K562 (cell line): Measurements from ENCODE around the gene MBD3L4. TPM values are rescaled to one million over a fixed set of nuclear protein-coding genes. Genes with fewer than 3 reads are reported as not detected.
A peak's percentile ranks its signal among the peaks of the same experiment; 100 is the strongest.

ENCODE experiments used
- AFF1 ChIP-seq, 2 experiments: fragments of 450-650 bp; IDR thresholded peaks; 2 replicates each; pipeline ENCODE4 v1.6.1; 2018; ENCODE audit warnings: mild to moderate bottlenecking in 2 of 2, low read depth in 1 of 2; ENCODE audit not compliant: partially characterized antibody in 2 of 2
- ATF6 ChIP-seq: sonication (generic); formaldehyde crosslinking; IDR thresholded peaks from 2 replicates; pipeline ENCODE4 v1.4.0; 2020; ENCODE audit warnings: mild to moderate bottlenecking, missing genetic modification reagents
- CBFB ChIP-seq: sonication (generic); formaldehyde crosslinking; IDR thresholded peaks from 2 replicates; pipeline ENCODE4 v1.4.0; 2020; ENCODE audit warnings: mild to moderate bottlenecking, missing genetic modification reagents
- CREB5 ChIP-seq: fragments of 250-450 bp; sonication (Bioruptor Pico); IDR thresholded peaks from 2 replicates; pipeline ENCODE4 v1.5.0; 2020; ENCODE audit warnings: mild to moderate bottlenecking
- CREBBP ChIP-seq: IDR thresholded peaks from one replicate; pipeline ENCODE4 v1.6.1; 2012; ENCODE audit warnings: low read depth, mild to moderate bottlenecking, control low read depth, inconsistent platforms, low read length
- ETS2 ChIP-seq: IDR thresholded peaks from 2 replicates; pipeline ENCODE4 v1.6.1; 2016; ENCODE audit warnings: borderline replicate concordance, missing genetic modification characterization, mild to moderate bottlenecking, moderate library complexity, missing compliant biosample characterization; ENCODE audit not compliant: poor library complexity, severe bottlenecking
- FOXK2 ChIP-seq, 2 experiments: fragments of 450-650 bp; IDR thresholded peaks in 1 of 2; conservative IDR thresholded peaks in 1 of 2; 2 replicates each; pipeline ENCODE4 v1.6.1; 2016; ENCODE audit warnings: low read depth in 2 of 2, mild to moderate bottlenecking in 1 of 2
- GATA2 ChIP-seq: sonication (generic); formaldehyde crosslinking; IDR thresholded peaks from 2 replicates; pipeline ENCODE4 v1.4.0; 2020; ENCODE audit warnings: mild to moderate bottlenecking, missing genetic modification reagents
- GTF2E2 ChIP-seq: fragments of 200-800 bp; sonication (Bioruptor generic); IDR thresholded peaks from 2 replicates; pipeline ENCODE4 v1.6.1; 2016; ENCODE audit warnings: missing genetic modification characterization, missing compliant biosample characterization
- ILK ChIP-seq: fragments of 450-650 bp; IDR thresholded peaks from 2 replicates; pipeline ENCODE4 v1.6.1; 2016; ENCODE audit warnings: missing genetic modification characterization, low read depth, mild to moderate bottlenecking, missing compliant biosample characterization, moderate library complexity, borderline replicate concordance
- KDM1A ChIP-seq, 2 experiments: fragments of 450-650 bp; IDR thresholded peaks; 2 replicates each; pipeline ENCODE4 v1.6.1; 2016; ENCODE audit warnings: mild to moderate bottlenecking in 2 of 2
- MBD2 ChIP-seq: sonication (generic); IDR thresholded peaks from 2 replicates; pipeline ENCODE4 v1.6.1; 2016; ENCODE audit warnings: low read depth, borderline replicate concordance
- RFX1 ChIP-seq: fragments of 450-650 bp; IDR thresholded peaks from 2 replicates; pipeline ENCODE4 v1.6.1; 2016; ENCODE audit warnings: mild to moderate bottlenecking, moderate library complexity
- RFX7 ChIP-seq: fragments of 250-450 bp; sonication (Bioruptor Pico); IDR thresholded peaks from 2 replicates; pipeline ENCODE4 v1.5.1; 2021; ENCODE audit warnings: mild to moderate bottlenecking
- RHOXF2B ChIP-seq: fragments of 250-450 bp; sonication (Bioruptor Pico); conservative IDR thresholded peaks from 2 replicates; pipeline ENCODE4 v1.5.1; 2021
- SREBF1 ChIP-seq: fragments of 150-350 bp; IDR thresholded peaks from 2 replicates; pipeline ENCODE4 v1.6.1; 2014; ENCODE audit warnings: antibody characterized with exemption, low read depth, low read length, borderline replicate concordance
- ZNF445 ChIP-seq: fragments of 250-450 bp; sonication (Bioruptor Pico); IDR thresholded peaks from 2 replicates; pipeline ENCODE4 v1.4.0; 2020; ENCODE audit warnings: low read depth, mild to moderate bottlenecking, moderate library complexity
- polyA plus RNA-seq, 8 experiments: library from polyadenylated mRNA; depleted of rRNA in 4 of 8; stranded (reverse) in 5 of 8; unstranded in 3 of 8; fragments of >200 nt; fragmentation: Nextera tagmentation in 2 of 8; fragmentation: Illumina TruSeq in 1 of 8; extraction: Ambion mirVana in 2 of 8; extraction: Trizol in 1 of 8; gene quantifications; 2 replicates each; pipeline versions ENCODE4 v1.2.1 to v1.2.3, GENCODE V29; 2011 to 2014; ENCODE audit warnings: inconsistent platforms in 1 of 8, missing spikeins in 1 of 8
- total RNA-seq, 7 experiments: library from RNA; depleted of rRNA in 6 of 7; stranded (reverse); fragments of >200 nt in 6 of 7; fragmentation: Illumina TruSeq in 2 of 7; extraction: Trizol in 2 of 7; gene quantifications; 2 replicates each; pipeline versions ENCODE4 v1.2.1 to v1.2.3, GENCODE V29; 2011 to 2021; ENCODE audit warnings: low replicate concordance in 1 of 7

MBD3L4 gene
- total and polyA plus RNA-seq, 9 of the 15 experiments (the other 6 are each of a cell fraction or from before 2014, with no cell fraction given), result not detected

GRCh38 chr19:7083076-7083956 lies 43.3 kb upstream of the MBD3L4 start (continued):
- TF ChIP-seq SREBF1 (no peak), RFX1 (no peak), CREBBP (no peak), ZNF445 (peak; percentile 98), ETS2 (tag) (no peak), KDM1A (IDR thresholded peaks at IDR 0.05) (0 out of 4 replicates have a peak, but pooled peaks of 1 of the 2 experiments have one; percentile 28), CREB5 (CRISPR knock-in tag) (no peak), FOXK2 (conservative IDR thresholded peaks at IDR 0.05 in 1 of 2, IDR thresholded peaks at IDR 0.05 in 1 of 2; ENCODE audit: low read depth in 2 of 2) (no peak), CBFB (CRISPR knock-in tag) (no peak), RHOXF2B (CRISPR knock-in tag) (no peak), AFF1 (IDR thresholded peaks at IDR 0.05; ENCODE audit: low read depth in 1 of 2, partially characterized antibody in 2 of 2) (peak in 1 of 2 experiments; percentile 49), ILK (tag) (no peak), RFX7 (no peak), MBD2 (no peak), GATA2 (CRISPR knock-in tag) (no peak), ATF6 (CRISPR knock-in tag) (no peak), GTF2E2 (no peak)
